Muscle of leg (tissue), 11 donors: ENCODE results near the gene NOVA2. TPM values are rescaled to one million over a fixed set of nuclear protein-coding genes. Genes with fewer than 3 reads are reported as not detected.

Experiments used
- DNase-seq: peaks from one replicate; pipeline ENCODE4 v3.0.0; 2013
- H3K27ac ChIP-seq: one replicate; pipeline ENCODE4 v1.5.1; 2013; ENCODE audit warnings: mild to moderate bottlenecking, low read length, control low read depth
- H3K27me3 ChIP-seq: one replicate; pipeline ENCODE4 v1.6.1; 2013; ENCODE audit warnings: low read length; ENCODE audit not compliant: control insufficient read depth, insufficient read depth
- H3K36me3 ChIP-seq: one replicate; pipeline ENCODE4 v1.6.1; 2013; ENCODE audit warnings: low read length; ENCODE audit not compliant: control insufficient read depth, insufficient read depth
- H3K4me1 ChIP-seq: one replicate; pipeline ENCODE4 v1.6.1; 2013; ENCODE audit warnings: low read length; ENCODE audit not compliant: control insufficient read depth, insufficient read depth
- H3K4me3 ChIP-seq: one replicate; pipeline ENCODE4 v1.5.1; 2013; ENCODE audit warnings: low read length, control low read depth
- H3K9me3 ChIP-seq: replicated peaks from 2 replicates; pipeline ENCODE4 v1.6.1; 2013; ENCODE audit warnings: low read depth, low read length; ENCODE audit not compliant: control insufficient read depth
- WGBS: methylation state at CpG from one replicate; pipeline ENCODE4 v1.1.5; 2013; ENCODE audit warnings: missing lambda C conversion rate; ENCODE audit not compliant: insufficient coverage; 5-methylcytosine and 5-hydroxymethylcytosine counted together
- polyA plus RNA-seq, 8 donors: library from polyadenylated mRNA; unstranded; fragments of 120-200 nt; gene quantifications; one replicate each; pipeline versions ENCODE4 v1.2.1 to v1.2.3, GENCODE V29; 2013; ENCODE audit warnings: inconsistent platforms in 1 of 8, low replicate concordance in 1 of 8; ENCODE audit not compliant: insufficient read length in 8 of 8, insufficient read depth in 1 of 8
- total RNA-seq: library from RNA; stranded (reverse); fragments of 120-200 nt; gene quantifications from one replicate; pipeline ENCODE4 v1.2.4, GENCODE V29; 2013

Gene NOVA2
- total and polyA plus RNA-seq, 9 donors: 0.98 to 5.3 (median 3.9) TPM

- WGBS: 86% methylated on average over 1 of the region's 2 CpGs
- no peak for DNase-seq
- Histone ChIP-seq H3K36me3 (no peaks in the 10 kb centered on the region), H3K9me3 (no peaks in the 10 kb centered on the region), H3K4me1 (peaks cover 9% of the 10 kb centered on the region), H3K4me3 (no peak overlapping the region), H3K27me3 (peaks cover 11% of the 10 kb centered on the region), H3K27ac (no peak overlapping the region)
Measured at GRCh38 chr19:45929247-45929646, 44.4 kb downstream of the NOVA2 start.

DNA sequence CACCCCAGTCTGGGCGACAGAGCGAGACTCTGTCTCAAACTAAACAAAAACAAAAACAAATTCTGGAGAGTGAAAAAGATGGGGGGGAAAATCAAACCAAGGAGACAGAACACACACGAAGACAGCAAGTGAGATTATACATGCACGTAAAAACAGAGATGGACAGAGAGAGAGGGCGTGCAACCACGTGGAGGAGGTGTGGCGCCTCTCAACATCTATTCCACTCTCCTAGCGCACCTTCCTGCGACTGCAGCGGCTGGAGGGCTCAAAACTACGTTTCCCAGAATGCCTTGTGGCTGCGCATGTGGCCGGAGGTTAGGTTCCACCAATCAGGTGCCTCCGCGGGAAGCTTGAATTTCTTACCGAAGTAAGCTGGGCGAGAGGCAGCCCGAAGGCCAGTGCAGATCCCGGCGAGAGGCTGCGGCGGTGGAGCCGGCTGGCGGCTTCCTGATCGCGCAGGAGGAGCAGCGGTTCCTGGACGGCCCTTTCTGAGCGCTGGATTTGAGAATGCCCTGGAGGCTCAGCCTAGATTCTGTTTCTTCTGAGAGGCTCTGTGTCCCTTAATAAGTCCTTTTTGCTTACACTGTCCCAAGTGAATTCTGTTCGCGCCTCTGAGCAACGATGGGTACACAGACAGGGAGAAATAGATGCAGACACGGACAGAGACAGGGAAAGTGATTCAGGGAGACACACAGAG, 46.0 kb downstream of the NOVA2 start:
- no peaks in the 10 kb centered on the region for H3K36me3 ChIP-seq
- peaks cover under 1% of the 10 kb centered on the region for H3K27me3 ChIP-seq
- H3K27ac ChIP-seq: no peak overlapping the region
- H3K4me1 ChIP-seq: peaks cover 9% of the 10 kb centered on the region
- DNase-seq: peak; percentile 94
- WGBS: 3% methylated on average over 31 of the region's 33 CpGs
- no peaks in the 10 kb centered on the region for H3K9me3 ChIP-seq
- peak overlapping the region; percentile 19 for H3K4me3 ChIP-seq

DNA sequence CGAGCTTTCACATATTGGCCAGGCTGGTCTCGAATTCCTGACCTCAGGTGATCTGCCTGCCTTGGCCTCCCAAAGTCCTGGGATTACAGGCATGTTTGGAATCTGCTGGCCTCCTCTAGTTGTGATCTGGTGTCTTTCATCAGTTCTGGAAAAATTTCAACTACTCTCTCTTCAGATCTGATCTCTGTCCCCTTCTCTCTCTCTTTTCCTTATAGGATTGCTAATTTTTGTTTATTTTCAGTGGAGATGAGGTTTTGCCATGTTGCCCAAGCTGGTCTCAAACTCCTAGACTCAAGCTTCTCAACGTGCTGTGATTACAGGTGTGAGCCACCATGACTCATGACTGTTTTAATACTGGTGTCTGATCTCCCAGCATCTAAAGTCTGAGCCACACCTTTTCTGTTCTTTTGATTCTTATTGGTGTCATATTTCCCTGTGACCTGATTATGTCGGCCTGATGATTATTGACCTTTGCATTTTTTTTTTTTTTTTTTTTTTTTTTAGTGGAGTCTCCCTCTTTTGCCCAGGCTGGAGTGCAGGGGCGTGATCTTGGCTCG, 48.7 kb downstream of the NOVA2 start:
- Histone ChIP-seq H3K36me3 (no peaks in the 10 kb centered on the region), H3K27ac (no peak overlapping the region), H3K4me3 (no peak overlapping the region), H3K27me3 (peaks cover 8% of the 10 kb centered on the region), H3K9me3 (no peaks in the 10 kb centered on the region), H3K4me1 (peaks cover 9% of the 10 kb centered on the region)
- 60% methylated on average over 1 of the region's 6 CpGs for WGBS
- DNase-seq: no peak

- no peaks in the 10 kb centered on the region for H3K36me3 ChIP-seq
- H3K27me3 ChIP-seq: peaks cover 17% of the 10 kb centered on the region
- no peak overlapping the region for H3K27ac ChIP-seq
- H3K4me3 ChIP-seq: no peak overlapping the region
- no peaks in the 10 kb centered on the region for H3K4me1 ChIP-seq
- H3K9me3 ChIP-seq: no peaks in the 10 kb centered on the region
- WGBS: 49% methylated on average over 8 of the region's 9 CpGs
- DNase-seq: no peak
Measured at GRCh38 chr19:45922281-45922680, 51.4 kb downstream of the NOVA2 start.

DNA sequence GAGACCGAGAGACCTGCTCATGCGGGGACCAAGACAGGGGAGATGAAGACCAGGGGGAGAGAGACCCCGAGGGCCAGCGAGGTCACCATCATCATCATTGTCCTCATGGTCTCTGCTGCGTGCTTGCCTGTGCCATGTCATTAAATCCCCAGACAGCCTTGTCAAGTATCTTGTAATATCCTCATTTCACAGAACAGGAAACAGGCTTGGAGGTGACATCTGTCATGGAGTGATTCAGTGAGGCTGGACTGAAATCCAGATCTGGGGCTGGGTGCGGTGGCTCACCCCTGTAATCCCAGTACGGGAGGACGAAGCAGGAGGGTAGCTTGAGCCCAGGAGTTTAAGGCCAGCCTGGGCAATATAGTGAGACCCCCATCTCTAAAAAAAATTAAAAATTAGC, 53.2 kb downstream of the NOVA2 start:
- WGBS: 49% methylated on average over 3 of the region's 8 CpGs
- DNase-seq: no peak
- H3K4me3 ChIP-seq: no peak overlapping the region
- no peaks in the 10 kb centered on the region for H3K36me3 ChIP-seq
- peaks cover 18% of the 10 kb centered on the region for H3K27me3 ChIP-seq
- H3K27ac ChIP-seq: no peak overlapping the region
- H3K9me3 ChIP-seq: no peaks in the 10 kb centered on the region
- no peaks in the 10 kb centered on the region for H3K4me1 ChIP-seq

- Histone ChIP-seq H3K4me3 (no peak overlapping the region), H3K36me3 (no peaks in the 10 kb centered on the region), H3K27me3 (peaks cover 20% of the 10 kb centered on the region), H3K9me3 (no peaks in the 10 kb centered on the region), H3K27ac (no peak overlapping the region), H3K4me1 (no peaks in the 10 kb centered on the region)
- 54% methylated on average over 3 of the region's 7 CpGs for WGBS
- DNase-seq: no peak
Measured at GRCh38 chr19:45919678-45920077, 54.0 kb downstream of the NOVA2 start.

DNA sequence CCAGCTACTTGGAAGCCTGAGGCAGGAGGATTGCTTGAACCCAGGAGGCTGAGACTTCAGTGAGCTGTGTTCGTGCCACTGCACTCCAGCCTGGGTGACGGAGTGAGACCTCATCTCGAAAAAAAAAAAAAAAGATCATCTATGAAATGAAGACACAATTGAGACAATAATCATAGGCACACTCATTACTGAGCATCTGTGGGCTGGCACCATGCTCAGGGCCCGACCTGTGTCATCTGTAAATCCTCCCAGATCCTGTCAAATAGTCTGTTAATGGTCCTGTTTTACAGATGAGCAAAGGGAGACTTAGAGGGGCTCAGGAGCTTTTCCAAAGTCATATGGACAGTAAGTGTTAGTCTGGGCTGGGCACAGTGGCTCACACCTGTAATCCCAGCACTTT, 54.9 kb downstream of the NOVA2 start:
- no peaks in the 10 kb centered on the region for H3K4me1 ChIP-seq
- H3K36me3 ChIP-seq: no peaks in the 10 kb centered on the region
- peaks cover 20% of the 10 kb centered on the region for H3K27me3 ChIP-seq
- no peak overlapping the region for H3K4me3 ChIP-seq
- no peak for DNase-seq
- no CpG with 5 or more reads among the region's 4 CpGs for WGBS
- H3K9me3 ChIP-seq: no peaks in the 10 kb centered on the region
- H3K27ac ChIP-seq: no peak overlapping the region

DNA sequence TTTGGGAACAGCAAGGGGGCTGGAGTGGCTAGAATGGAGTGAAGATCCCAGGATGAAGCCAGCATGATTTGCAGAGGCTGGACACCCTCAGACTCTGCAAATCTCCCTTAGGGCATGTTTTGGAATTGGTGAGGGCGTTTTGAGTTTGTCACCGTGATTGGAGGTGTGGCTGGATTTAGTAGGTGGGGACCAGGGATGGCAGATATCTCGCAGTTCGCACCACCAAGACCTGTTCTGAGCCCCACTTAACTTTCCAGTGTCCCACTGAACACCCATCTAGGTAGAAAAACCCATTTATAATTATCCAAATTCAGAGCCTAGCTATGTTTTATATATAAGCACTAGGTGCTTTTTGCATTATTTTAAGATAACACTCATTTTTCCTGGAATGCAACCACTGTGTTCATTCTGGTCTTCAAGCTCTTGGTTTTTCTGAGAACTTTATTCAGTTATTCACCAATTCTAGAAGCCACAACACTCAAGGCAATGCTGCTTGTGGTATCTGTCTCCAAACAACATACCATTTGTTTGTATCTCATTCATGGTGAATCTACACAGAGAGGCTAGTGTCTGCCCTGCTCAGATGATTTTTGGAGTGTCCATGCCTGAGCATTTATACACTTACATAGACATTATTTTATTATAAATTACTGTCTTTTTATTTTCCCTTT, 56.1 kb downstream of the NOVA2 start:
- DNase-seq: no peak
- Histone ChIP-seq H3K4me1 (no peaks in the 10 kb centered on the region), H3K4me3 (no peak overlapping the region), H3K36me3 (no peaks in the 10 kb centered on the region), H3K9me3 (no peaks in the 10 kb centered on the region), H3K27ac (no peak overlapping the region), H3K27me3 (peaks cover 20% of the 10 kb centered on the region)
- no CpG with 5 or more reads among the region's 4 CpGs for WGBS

DNA sequence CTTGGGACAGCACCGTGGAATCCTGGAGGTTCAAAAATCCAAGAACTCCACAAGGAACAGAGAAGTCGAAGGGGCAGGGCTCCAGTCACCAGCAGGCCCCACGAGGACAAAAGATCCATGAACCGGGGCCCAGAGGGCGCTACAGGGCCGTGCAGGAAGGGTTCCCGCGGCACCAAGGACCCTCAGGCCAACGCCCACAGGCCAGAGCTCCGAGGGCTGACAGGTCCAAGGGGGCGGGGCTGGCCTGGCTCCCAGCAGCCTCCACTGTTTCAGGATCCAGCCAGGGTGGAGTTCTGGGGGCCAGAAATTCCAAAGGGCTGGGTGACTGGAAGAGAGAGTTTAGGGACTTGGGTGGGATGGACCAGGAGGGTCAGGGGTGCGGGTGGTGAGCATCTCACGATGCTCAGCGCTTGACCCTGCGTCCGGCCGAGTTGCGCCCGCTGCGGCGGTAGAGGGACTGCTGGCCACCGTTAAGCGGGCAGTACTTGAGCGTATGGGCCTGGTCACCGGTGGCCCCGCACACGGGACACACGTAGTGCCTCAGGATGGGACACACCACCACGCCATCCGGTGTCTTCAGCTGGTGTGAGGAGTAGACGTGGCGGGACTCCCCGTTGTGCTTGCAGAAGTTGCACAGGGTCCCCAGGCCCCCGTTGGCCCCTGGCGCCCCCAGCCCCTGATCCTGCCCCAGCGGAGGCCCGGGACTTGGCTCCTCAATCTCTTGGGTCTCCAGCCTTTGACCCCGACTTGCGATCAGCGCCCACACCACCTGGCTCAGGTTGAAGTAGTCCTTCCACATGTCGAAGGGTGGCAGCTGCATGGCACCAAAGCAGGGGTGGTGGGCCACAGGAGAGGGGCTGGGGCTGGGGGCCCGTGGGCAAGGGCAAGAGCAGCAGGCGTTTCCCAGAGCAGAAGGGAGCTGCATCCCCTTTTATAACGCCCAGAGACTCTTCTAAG, 59.5 kb downstream of the NOVA2 start, which contains the start of gene NANOS2:
Gene NANOS2, minus strand, starts transcription at position 905 of the 957 bp plus-strand sequence. Its CDS starts 85 bp downstream, at position 820.
- H3K4me3 ChIP-seq: no peak within 1 kb of the TSS
- H3K4me1 ChIP-seq: no peaks in the 10 kb centered on the region
- H3K27me3 ChIP-seq: peaks cover 13% of the 10 kb centered on the region
- H3K36me3 ChIP-seq: no peaks in the 10 kb centered on the region
- no peaks in the 10 kb centered on the region for H3K9me3 ChIP-seq
- no peak for DNase-seq
- WGBS: 54% methylated on average over 36 of the region's 44 CpGs
- no peak within 1 kb of the TSS for H3K27ac ChIP-seq
